Thyroid gland (tissue), 4 donors: ENCODE measurements around the gene PSKH1. TPM values are rescaled to one million over a fixed set of nuclear protein-coding genes. Genes with fewer than 3 reads are reported as not detected.

Experiments used
- DNase-seq, 2 donors: peaks; one replicate each; pipeline ENCODE4 v3.0.0-alpha.2; 2019
- H3K27ac ChIP-seq, 3 donors: fragments of 200-600 bp; sonication (generic); 1 replicate in 2 of 3; 2 replicates in 1 of 3; pipeline ENCODE4 v1.5.1; 2016 to 2019; ENCODE audit warnings: mild to moderate bottlenecking in 1 of 3, moderate library complexity in 1 of 3
- H3K27me3 ChIP-seq: fragments of 200-600 bp; sonication (generic); one replicate; pipeline ENCODE4 v1.5.1; 2019
- H3K36me3 ChIP-seq, 2 donors: fragments of 200-600 bp; sonication (generic); one replicate each; pipeline ENCODE4 v1.5.1; 2016 to 2019
- H3K4me1 ChIP-seq, 2 donors: fragments of 200-600 bp; sonication (generic); one replicate each; pipeline ENCODE4 v1.5.1; 2017 to 2019
- H3K4me3 ChIP-seq, 3 donors: fragments of 200-600 bp; sonication (generic); replicated peaks in 1 of 3; 1 replicate in 2 of 3; 2 replicates in 1 of 3; pipeline ENCODE4 v1.5.1; 2016; ENCODE audit warnings: mild to moderate bottlenecking in 1 of 3
- H3K9me3 ChIP-seq: fragments of 200-600 bp; sonication (generic); one replicate; pipeline ENCODE4 v1.5.1; 2017
- CTCF ChIP-seq, 6 experiments: fragments of 200-600 bp in 3 of 6; fragments of 450-650 bp in 3 of 6; sonication (generic) in 3 of 6; IDR thresholded peaks; one replicate each; pipeline ENCODE4 v1.5.1; 2016 to 2019; ENCODE audit warnings: antibody characterized with exemption in 6 of 6, mild to moderate bottlenecking in 2 of 6, inconsistent platforms in 1 of 6, moderate library complexity in 1 of 6
- POLR2A ChIP-seq, 2 donors: fragments of 450-650 bp; IDR thresholded peaks; one replicate each; pipeline ENCODE4 v1.6.1; 2017; ENCODE audit warnings: antibody characterized with exemption in 2 of 2, mild to moderate bottlenecking in 2 of 2, moderate library complexity in 1 of 2
- WGBS, 2 donors: methylation state at CpG; one replicate each; pipeline ENCODE4 v1.1.5; 2017; 5-methylcytosine and 5-hydroxymethylcytosine counted together
- intact Hi-C: fragments of 100-400 bp; cut with DNase I; formaldehyde crosslinking; loops from one replicate; pipeline ENCODE4 v1.15.1; 2023
- total RNA-seq, 4 donors: library from RNA; depleted of rRNA; stranded (reverse); fragments of >200 nt; gene quantifications; one replicate each; pipeline ENCODE4 v1.2.3, GENCODE V29; 2016

Gene PSKH1
- total RNA-seq, 4 donors from 2014 or later = 20.3 to 35.7 (median 28.8) TPM

GRCh38 chr16:67943256-67943618 is 50.2 kb downstream of the PSKH1 start:
- Histone ChIP-seq H3K4me3 (no peak overlapping the region), H3K4me1 (peaks cover 0 to 9% of the 10 kb centered on the region in 2 donors), H3K9me3 (no peaks in the 10 kb centered on the region), H3K27ac (peak overlapping the region in 1 of 3 donors; percentile 12), H3K36me3 (peaks cover 41 to 42% of the 10 kb centered on the region in 2 donors), H3K27me3 (no peaks in the 10 kb centered on the region)
- TF ChIP-seq CTCF (IDR thresholded peaks at IDR 0.05) (no peak), POLR2A (IDR thresholded peaks at IDR 0.05) (no peak)
- 87 to 97% methylated on average over 3 to 5 of the region's 6 CpGs for WGBS, 2 donors
- DNase-seq = no peak
- intact Hi-C loops = no loop called here

- no peak within 1 kb of the TSS for H3K4me3 ChIP-seq
- intact Hi-C loops = no loop called here
- 69 to 82% methylated on average over 6 to 18 of the region's 23 CpGs for WGBS, 2 donors
- TF ChIP-seq POLR2A (IDR thresholded peaks at IDR 0.05) (peak in 1 of 2 donors; percentile 4), CTCF (IDR thresholded peaks at IDR 0.05) (no peak)
- H3K4me1 ChIP-seq = peaks cover 0 to 9% of the 10 kb centered on the region in 2 donors
- no peaks in the 10 kb centered on the region for H3K9me3 ChIP-seq
- no peak for DNase-seq
- peak within 1 kb of the TSS in 2 of 3 donors; percentile 12 to 45 for H3K27ac ChIP-seq
- H3K27me3 ChIP-seq = no peaks in the 10 kb centered on the region
- peaks cover 47 to 48% of the 10 kb centered on the region in 2 donors for H3K36me3 ChIP-seq
Observed at GRCh38 chr16:67943619-67944504, 50.8 kb downstream of the PSKH1 start, which contains the start of gene LCAT. Gene LCAT, minus strand, starts transcription at chr16:67944120. Its CDS starts 19 bp downstream, at chr16:67944101.

GRCh38 chr16:67944690-67945391 is 51.8 kb downstream of the PSKH1 start:
- H3K4me3 ChIP-seq = no peak overlapping the region
- H3K36me3 ChIP-seq = peaks cover 57 to 58% of the 10 kb centered on the region in 2 donors
- DNase-seq = no peak
- H3K27ac ChIP-seq = no peak overlapping the region
- H3K4me1 ChIP-seq = peaks cover 0 to 9% of the 10 kb centered on the region in 2 donors
- no peaks in the 10 kb centered on the region for H3K27me3 ChIP-seq
- intact Hi-C loops = loop anchor here (5.0 kb wide), 1 partner anchor 403 kb away; no protein-coding TSS in a partner anchor
- WGBS, 2 donors = 90 to 95% methylated on average over 12 to 23 of the region's 24 CpGs
- no peak for TF ChIP-seq POLR2A (IDR thresholded peaks at IDR 0.05)
- no peak for TF ChIP-seq CTCF (IDR thresholded peaks at IDR 0.05)
- H3K9me3 ChIP-seq = no peaks in the 10 kb centered on the region

GRCh38 chr16:67945392-67945933 is 52.4 kb downstream of the PSKH1 start:
- TF ChIP-seq POLR2A (IDR thresholded peaks at IDR 0.05) (no peak), CTCF (IDR thresholded peaks at IDR 0.05) (no peak)
- Histone ChIP-seq H3K27ac (no peak overlapping the region), H3K27me3 (no peaks in the 10 kb centered on the region), H3K4me3 (no peak overlapping the region), H3K4me1 (peaks cover 0 to 9% of the 10 kb centered on the region in 2 donors), H3K36me3 (peaks cover 63 to 64% of the 10 kb centered on the region in 2 donors), H3K9me3 (no peaks in the 10 kb centered on the region)
- WGBS, 2 donors = 80 to 97% methylated on average over 16 to 24 of the region's 24 CpGs
- DNase-seq = no peak
- intact Hi-C loops = loop anchor here (5.0 kb wide), 1 partner anchor 403 kb away; no protein-coding TSS in a partner anchor
